PFSK-1 (cell line): ENCODE measurements around the gene NCOA3.

Experiments used
- POLR2AphosphoS5 ChIP-seq: IDR thresholded peaks from 2 replicates; pipeline ENCODE4 v1.6.1; 2012; ENCODE audit warnings: low read depth, mild to moderate bottlenecking, control low read depth, low read length, moderate library complexity
- REST ChIP-seq, 2 experiments: IDR thresholded peaks; 2 replicates each; pipeline versions ENCODE4 v1.6.1 to v1.8.0; 2011 to 2012; ENCODE audit warnings: low read depth in 2 of 2, low read length in 2 of 2, control low read depth in 1 of 2, inconsistent platforms in 1 of 2, mild to moderate bottlenecking in 1 of 2, moderate library complexity in 1 of 2; ENCODE audit not compliant: insufficient read depth in 1 of 2
- SIN3A ChIP-seq: IDR thresholded peaks from 2 replicates; pipeline ENCODE4 v1.6.1; 2012; ENCODE audit warnings: mild to moderate bottlenecking, low read length, moderate library complexity, borderline replicate concordance; ENCODE audit not compliant: insufficient read depth
- TAF1 ChIP-seq: IDR thresholded peaks from 2 replicates; pipeline ENCODE4 v1.6.1; 2012; ENCODE audit warnings: low read length, control low read depth, borderline replicate concordance; ENCODE audit not compliant: insufficient read depth

- TF ChIP-seq SIN3A (no peak), TAF1 (no peak), POLR2AphosphoS5 (no peak), REST (IDR thresholded peaks at IDR 0.05; ENCODE audit: insufficient read depth in 1 of 2, low read depth in 2 of 2, low read length in 2 of 2) (no peak)
Observed at GRCh38 chr20:47568019-47568418, 66.3 kb downstream of the NCOA3 start.
